BLaER1 treated with 17β-estradiol and CSF1 and Interleukin-3, amounts not matched to agents 10 nM and 100 nM (cell line): ENCODE measurements around the gene RYR1.

ENCODE experiments used
- H3K27ac ChIP-seq, 11 experiments: shearing (Covaris generic); formaldehyde crosslinking; 2 replicates each; pipeline ENCODE4 v1.8.1; 2022
- H3K27me3 ChIP-seq, 11 experiments: shearing (Covaris generic); formaldehyde crosslinking; 2 replicates each; pipeline ENCODE4 v1.8.1; 2022
- H3K36me3 ChIP-seq, 11 experiments: shearing (Covaris generic); formaldehyde crosslinking; 2 replicates each; pipeline ENCODE4 v1.8.1; 2022
- H3K4me1 ChIP-seq, 10 experiments: shearing (Covaris generic); formaldehyde crosslinking; 2 replicates each; pipeline ENCODE4 v1.8.1; 2022
- H3K4me2 ChIP-seq, 11 experiments: shearing (Covaris generic); formaldehyde crosslinking; 2 replicates each; pipeline ENCODE4 v1.8.1; 2022
- H3K4me3 ChIP-seq, 10 experiments: shearing (Covaris generic); formaldehyde crosslinking; 2 replicates each; pipeline ENCODE4 v1.8.1; 2022
- H3K9ac ChIP-seq, 11 experiments: shearing (Covaris generic); formaldehyde crosslinking; 2 replicates each; pipeline ENCODE4 v1.8.1; 2022
- H3K9me3 ChIP-seq, 11 experiments: shearing (Covaris generic); formaldehyde crosslinking; replicated peaks in 1 of 11; 2 replicates each; pipeline ENCODE4 v1.8.1; 2022
- H4K20me1 ChIP-seq, 11 experiments: shearing (Covaris generic); formaldehyde crosslinking; 2 replicates each; pipeline ENCODE4 v1.8.1; 2022
- Cebpa-rat ChIP-seq, 11 experiments: shearing (Covaris generic); IDR thresholded peaks; 2 replicates each; pipeline ENCODE4 v1.8.1; 2022

RYR1 gene

DNA sequence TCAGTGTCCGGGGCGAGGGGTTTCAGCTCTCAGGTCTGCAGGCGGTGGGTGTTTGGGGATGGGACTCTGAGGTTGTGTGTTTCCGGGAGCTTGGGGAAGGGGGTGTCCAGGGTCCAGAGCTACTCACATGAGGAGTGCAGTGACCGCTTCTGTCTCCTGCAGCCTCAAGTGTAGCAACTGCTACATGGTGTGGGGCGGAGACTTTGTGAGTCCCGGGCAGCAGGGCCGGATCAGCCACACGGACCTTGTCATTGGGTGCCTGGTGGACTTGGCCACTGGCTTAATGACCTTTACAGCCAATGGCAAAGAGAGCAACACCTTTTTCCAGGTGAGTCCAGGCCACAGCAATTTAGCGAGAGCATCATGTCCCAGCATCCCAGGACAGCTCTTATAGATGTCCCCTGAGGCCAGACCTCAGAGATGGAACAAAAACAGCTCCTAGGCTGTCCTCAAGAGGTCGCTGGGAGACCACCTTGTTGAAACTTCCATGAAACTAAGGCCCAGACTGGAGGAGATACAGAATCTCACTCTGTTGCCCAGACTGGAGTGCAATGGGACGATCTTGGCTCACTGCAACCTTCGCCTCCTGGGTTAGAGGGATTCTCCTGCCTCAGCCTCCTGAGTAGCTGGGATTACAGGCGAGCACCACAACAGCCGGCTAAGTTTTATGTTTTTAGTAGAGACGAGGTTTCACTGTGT lies 44.9 kb downstream of the RYR1 start:
- no peak overlapping the region for H3K4me2 ChIP-seq
- H3K9ac ChIP-seq, result no peak overlapping the region
- no peak overlapping the region for H3K27ac ChIP-seq
- no peak overlapping the region for H3K4me3 ChIP-seq
- no peaks in the 10 kb centered on the region; a peak in 2 of 22 replicates for H3K36me3 ChIP-seq
- no peaks in the 10 kb centered on the region for H3K9me3 ChIP-seq
- H4K20me1 ChIP-seq, result no peaks in the 10 kb centered on the region; a peak in 1 of 22 replicates
- peaks cover 0 to 11% (median 5%) of the 10 kb centered on the region in 10 experiments; a peak in 14 of 20 replicates for H3K4me1 ChIP-seq
- H3K27me3 ChIP-seq, result no peaks in the 10 kb centered on the region
- no peak for TF ChIP-seq Cebpa-rat (IDR thresholded peaks at IDR 0.05)

DNA sequence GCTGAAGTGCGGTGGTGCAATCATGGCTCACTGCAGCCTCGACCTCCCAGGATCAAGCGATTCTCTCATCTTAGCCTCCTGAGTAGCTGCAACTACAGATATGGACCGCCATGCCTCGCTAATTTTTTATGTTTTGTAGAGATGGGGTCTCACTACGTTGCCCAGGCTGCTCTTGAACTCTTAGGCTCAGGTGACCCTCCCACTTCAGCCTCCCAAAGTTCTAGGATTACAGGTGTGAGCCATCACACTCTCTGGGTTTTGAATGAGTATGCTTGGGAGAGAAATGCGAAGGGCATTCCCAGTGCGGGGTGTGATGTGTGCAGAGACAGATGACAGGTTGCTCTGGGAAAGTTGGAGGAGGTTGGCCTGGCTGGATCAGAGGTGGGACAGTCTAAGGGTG lies 49.0 kb downstream of the RYR1 start:
- H4K20me1 ChIP-seq, result no peaks in the 10 kb centered on the region
- H3K4me2 ChIP-seq, result no peak overlapping the region
- H3K4me1 ChIP-seq, result peaks cover 0 to 13% (median 7%) of the 10 kb centered on the region in 10 experiments; a peak in 14 of 20 replicates
- H3K9ac ChIP-seq, result no peak overlapping the region
- peaks cover 4 to 21% (median 15%) of the 10 kb centered on the region in 11 experiments; a peak in 15 of 22 replicates for H3K9me3 ChIP-seq
- no peak overlapping the region for H3K4me3 ChIP-seq
- TF ChIP-seq Cebpa-rat (IDR thresholded peaks at IDR 0.05), result no peak
- no peaks in the 10 kb centered on the region for H3K27me3 ChIP-seq
- H3K36me3 ChIP-seq, result peaks cover 0 to 22% (median 0%) of the 10 kb centered on the region in 11 experiments; a peak in 2 of 22 replicates
- H3K27ac ChIP-seq, result no peak overlapping the region

DNA sequence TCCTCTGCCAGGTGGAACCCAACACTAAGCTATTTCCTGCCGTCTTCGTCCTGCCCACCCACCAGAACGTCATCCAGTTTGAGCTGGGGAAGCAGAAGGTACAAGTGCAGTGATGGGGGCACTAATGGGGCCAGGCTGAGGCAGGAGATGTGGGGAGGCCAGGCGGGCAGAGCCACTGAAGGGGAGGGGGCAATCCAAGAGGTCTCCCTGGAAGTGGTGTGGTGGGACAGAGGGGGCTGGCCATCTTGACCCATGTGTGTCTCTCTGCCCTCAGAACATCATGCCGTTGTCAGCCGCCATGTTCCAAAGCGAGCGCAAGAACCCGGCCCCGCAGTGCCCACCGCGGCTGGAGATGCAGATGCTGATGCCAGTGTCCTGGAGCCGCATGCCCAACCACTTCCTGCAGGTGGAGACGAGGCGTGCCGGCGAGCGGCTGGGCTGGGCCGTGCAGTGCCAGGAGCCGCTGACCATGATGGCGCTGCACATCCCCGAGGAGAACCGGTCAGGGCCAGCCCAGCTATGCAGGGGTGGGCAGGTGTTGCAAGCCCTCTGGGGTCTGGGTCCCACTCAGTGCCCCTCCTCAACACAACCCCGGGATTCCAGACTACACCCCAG lies 49.6 kb downstream of the RYR1 start:
- H3K36me3 ChIP-seq, result peaks cover 0 to 26% (median 0%) of the 10 kb centered on the region in 11 experiments; a peak in 2 of 22 replicates
- no peak for TF ChIP-seq Cebpa-rat (IDR thresholded peaks at IDR 0.05)
- H3K27ac ChIP-seq, result no peak overlapping the region
- peaks cover 0 to 12% (median 5%) of the 10 kb centered on the region in 10 experiments; a peak in 6 of 20 replicates for H3K4me1 ChIP-seq
- no peak overlapping the region for H3K4me3 ChIP-seq
- no peak overlapping the region for H3K9ac ChIP-seq
- no peaks in the 10 kb centered on the region for H3K27me3 ChIP-seq
- no peaks in the 10 kb centered on the region for H4K20me1 ChIP-seq
- peaks cover 4 to 23% (median 16%) of the 10 kb centered on the region in 11 experiments; a peak in 15 of 22 replicates for H3K9me3 ChIP-seq
- peak overlapping the region in 1 of 11 experiments; percentile 32; a peak in 1 of 22 replicates for H3K4me2 ChIP-seq

DNA sequence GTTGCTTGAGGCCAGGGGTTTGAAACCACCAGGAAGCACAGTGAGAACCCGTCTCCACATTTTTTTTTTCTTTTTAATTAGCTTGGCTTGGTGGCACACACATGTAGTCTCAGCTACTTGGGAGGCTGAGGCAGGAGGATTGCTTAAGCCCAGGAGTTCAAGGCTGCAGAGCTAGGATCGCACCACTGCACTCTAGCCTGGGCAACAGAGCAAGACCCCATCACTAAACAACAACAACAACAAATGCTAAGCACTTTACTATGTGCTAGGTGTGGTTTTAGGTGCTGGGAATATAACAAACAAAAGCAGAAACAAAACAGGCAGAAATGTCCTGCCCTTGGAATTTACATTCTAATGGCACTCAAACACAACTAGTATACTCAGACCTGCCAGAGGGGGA lies 51.3 kb downstream of the RYR1 start:
- Histone ChIP-seq H3K4me1 (peaks cover 4 to 15% (median 7%) of the 10 kb centered on the region in 10 experiments; a peak in 12 of 20 replicates), H3K27ac (no peak overlapping the region), H3K4me3 (no peak overlapping the region), H3K36me3 (peaks cover 0 to 26% (median 0%) of the 10 kb centered on the region in 11 experiments; a peak in 2 of 22 replicates), H3K27me3 (no peaks in the 10 kb centered on the region), H4K20me1 (no peaks in the 10 kb centered on the region), H3K9me3 (peaks cover 4 to 23% (median 16%) of the 10 kb centered on the region in 11 experiments; a peak in 15 of 22 replicates), H3K4me2 (no peak overlapping the region), H3K9ac (no peak overlapping the region)
- no peak for TF ChIP-seq Cebpa-rat (IDR thresholded peaks at IDR 0.05)

DNA sequence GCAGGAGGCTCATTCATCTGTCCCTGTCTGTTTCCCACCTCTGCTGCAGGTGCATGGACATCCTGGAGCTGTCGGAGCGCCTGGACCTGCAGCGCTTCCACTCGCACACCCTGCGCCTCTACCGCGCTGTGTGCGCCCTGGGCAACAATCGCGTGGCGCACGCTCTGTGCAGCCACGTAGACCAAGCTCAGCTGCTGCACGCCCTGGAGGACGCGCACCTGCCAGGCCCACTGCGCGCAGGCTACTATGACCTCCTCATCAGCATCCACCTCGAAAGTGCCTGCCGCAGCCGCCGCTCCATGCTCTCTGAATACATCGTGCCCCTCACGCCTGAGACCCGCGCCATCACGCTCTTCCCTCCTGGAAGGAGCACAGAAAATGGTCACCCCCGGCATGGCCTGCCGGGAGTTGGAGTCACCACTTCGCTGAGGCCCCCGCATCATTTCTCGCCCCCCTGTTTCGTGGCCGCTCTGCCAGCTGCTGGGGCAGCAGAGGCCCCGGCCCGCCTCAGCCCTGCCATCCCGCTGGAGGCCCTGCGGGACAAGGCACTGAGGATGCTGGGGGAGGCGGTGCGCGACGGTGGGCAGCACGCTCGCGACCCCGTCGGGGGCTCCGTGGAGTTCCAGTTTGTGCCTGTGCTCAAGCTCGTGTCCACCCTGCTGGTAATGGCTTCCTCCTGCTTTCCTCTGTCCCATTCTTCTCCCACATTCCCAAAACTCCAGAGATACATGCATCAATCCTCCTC lies 52.2 kb downstream of the RYR1 start:
- Histone ChIP-seq H3K4me1 (peaks cover 4 to 15% (median 7%) of the 10 kb centered on the region in 10 experiments; a peak in 12 of 20 replicates), H3K36me3 (peaks cover 0 to 26% (median 0%) of the 10 kb centered on the region in 11 experiments; a peak in 2 of 22 replicates), H3K9me3 (peaks cover 7 to 32% (median 25%) of the 10 kb centered on the region in 11 experiments; a peak in 19 of 22 replicates), H4K20me1 (no peaks in the 10 kb centered on the region), H3K27ac (no peak overlapping the region), H3K4me2 (no peak overlapping the region), H3K27me3 (no peaks in the 10 kb centered on the region), H3K4me3 (no peak overlapping the region), H3K9ac (no peak overlapping the region)
- TF ChIP-seq Cebpa-rat (IDR thresholded peaks at IDR 0.05), result no peak

DNA sequence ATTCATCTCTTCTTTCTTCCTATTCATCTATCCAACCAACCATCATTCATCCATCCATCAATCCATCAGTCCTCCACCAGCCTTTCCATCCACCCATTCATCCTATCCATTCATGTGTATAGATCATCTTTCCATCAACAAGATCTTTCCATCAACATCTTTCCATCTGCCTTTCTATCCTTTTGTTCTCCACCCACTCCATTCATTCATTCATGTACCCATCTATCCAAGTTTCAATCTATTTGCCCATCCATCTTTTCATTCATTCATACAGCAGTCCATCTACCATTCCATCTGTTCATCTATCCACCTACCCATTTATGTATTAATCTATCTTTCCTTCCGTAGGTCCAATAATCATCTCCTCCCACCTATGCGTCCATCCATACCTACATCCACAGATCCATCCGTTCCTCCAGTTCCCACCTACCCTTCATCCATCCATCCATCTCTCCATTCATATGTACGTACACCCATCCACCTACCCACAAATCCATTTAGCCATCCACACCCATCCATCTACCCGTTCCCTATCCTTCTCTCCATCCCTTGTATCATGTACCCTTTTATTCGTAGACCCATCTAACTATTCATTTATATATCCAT lies 53.3 kb downstream of the RYR1 start:
- Histone ChIP-seq H3K9me3 (peaks cover 19 to 41% (median 29%) of the 10 kb centered on the region in 11 experiments; a peak in 20 of 22 replicates), H3K9ac (no peak overlapping the region), H3K4me2 (no peak overlapping the region), H3K27ac (no peak overlapping the region), H3K4me3 (no peak overlapping the region), H3K4me1 (peaks cover 5 to 16% (median 7%) of the 10 kb centered on the region in 10 experiments; a peak in 18 of 20 replicates), H3K27me3 (no peaks in the 10 kb centered on the region), H3K36me3 (peaks cover 0 to 26% (median 0%) of the 10 kb centered on the region in 11 experiments; a peak in 2 of 22 replicates), H4K20me1 (no peaks in the 10 kb centered on the region)
- TF ChIP-seq Cebpa-rat (IDR thresholded peaks at IDR 0.05), result no peak

DNA sequence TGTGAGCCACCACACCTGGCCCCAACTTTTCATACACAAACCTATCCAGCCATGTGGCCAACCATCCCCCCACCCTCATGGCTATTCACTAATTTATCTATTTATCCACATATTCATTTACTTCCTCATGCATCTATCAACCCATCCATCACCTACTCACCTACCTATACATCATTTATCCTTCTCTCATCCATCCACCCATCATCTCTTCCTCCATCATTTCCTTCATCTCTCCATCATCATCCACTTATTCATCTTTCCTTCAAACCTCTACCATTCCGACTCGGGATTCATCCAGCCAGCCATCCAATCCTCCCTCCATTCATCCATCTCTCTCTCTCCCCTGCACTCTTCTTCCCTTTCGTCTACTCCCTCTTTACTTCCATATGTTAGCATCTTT lies 54.6 kb downstream of the RYR1 start:
- peaks cover 18 to 29% (median 20%) of the 10 kb centered on the region in 10 experiments for H3K4me1 ChIP-seq
- no peak overlapping the region for H3K4me3 ChIP-seq
- no peak overlapping the region for H3K9ac ChIP-seq
- no peak overlapping the region for H3K4me2 ChIP-seq
- TF ChIP-seq Cebpa-rat (IDR thresholded peaks at IDR 0.05), result no peak
- no peak overlapping the region for H3K27ac ChIP-seq
- H3K27me3 ChIP-seq, result no peaks in the 10 kb centered on the region
- peaks cover 20 to 41% (median 29%) of the 10 kb centered on the region in 11 experiments; a peak in 20 of 22 replicates for H3K9me3 ChIP-seq
- no peaks in the 10 kb centered on the region for H4K20me1 ChIP-seq
- H3K36me3 ChIP-seq, result peaks cover 0 to 26% (median 0%) of the 10 kb centered on the region in 11 experiments; a peak in 2 of 22 replicates

DNA sequence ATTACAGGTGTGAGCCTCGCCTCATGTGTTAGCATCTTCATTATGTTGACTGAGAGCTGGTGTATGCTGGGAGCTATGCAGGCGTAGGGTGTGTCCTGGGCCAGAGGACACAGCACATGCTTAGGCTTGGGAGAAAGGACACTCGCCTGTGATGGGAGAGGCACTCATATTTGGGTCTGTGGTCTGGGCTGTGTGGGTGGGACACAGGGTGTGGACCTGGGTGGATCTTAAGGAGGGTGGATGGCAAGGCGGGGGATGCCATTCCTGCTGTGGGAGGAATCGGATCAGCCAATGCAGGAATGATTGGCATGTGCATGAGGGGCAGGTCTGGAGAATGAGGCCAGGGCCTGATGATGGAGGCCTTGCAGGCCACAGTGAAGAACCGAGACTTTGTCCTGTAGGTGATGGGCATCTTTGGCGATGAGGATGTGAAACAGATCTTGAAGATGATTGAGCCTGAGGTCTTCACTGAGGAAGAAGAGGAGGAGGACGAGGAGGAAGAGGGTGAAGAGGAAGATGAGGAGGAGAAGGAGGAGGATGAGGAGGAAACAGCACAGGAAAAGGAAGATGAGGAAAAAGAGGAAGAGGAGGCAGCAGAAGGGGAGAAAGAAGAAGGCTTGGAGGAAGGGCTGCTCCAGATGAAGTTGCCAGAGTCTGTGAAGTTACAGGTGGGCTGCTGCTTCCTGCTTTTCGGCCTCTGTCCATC lies 55.4 kb downstream of the RYR1 start:
- H4K20me1 ChIP-seq, result no peaks in the 10 kb centered on the region
- TF ChIP-seq Cebpa-rat (IDR thresholded peaks at IDR 0.05), result no peak
- peaks cover 20 to 41% (median 29%) of the 10 kb centered on the region in 11 experiments; a peak in 20 of 22 replicates for H3K9me3 ChIP-seq
- H3K27ac ChIP-seq, result no peak overlapping the region
- H3K4me3 ChIP-seq, result no peak overlapping the region
- peak overlapping the region in 2 of 11 experiments; percentile 37 to 53; a peak in 2 of 22 replicates for H3K4me2 ChIP-seq
- H3K4me1 ChIP-seq, result peaks cover 15 to 26% (median 20%) of the 10 kb centered on the region in 10 experiments
- H3K36me3 ChIP-seq, result peaks cover 0 to 26% (median 0%) of the 10 kb centered on the region in 11 experiments; a peak in 2 of 22 replicates
- no peak overlapping the region for H3K9ac ChIP-seq
- H3K27me3 ChIP-seq, result no peaks in the 10 kb centered on the region
